Skeletal muscle tissue (tissue), 4 donors: ENCODE results near the gene ZNF263. TPM values are rescaled to one million over a fixed set of nuclear protein-coding genes. Genes with fewer than 3 reads are reported as not detected.

Experiments used
- H3K27ac ChIP-seq: one replicate; pipeline ENCODE4 v1.7.0; 2013; ENCODE audit warnings: mild to moderate bottlenecking, low read depth, low read length, inconsistent platforms
- H3K27me3 ChIP-seq, 3 donors: one replicate each; pipeline ENCODE4 v1.7.0; 2013; ENCODE audit warnings: low read length in 3 of 3; ENCODE audit not compliant: control insufficient read depth in 3 of 3, insufficient read depth in 3 of 3
- H3K36me3 ChIP-seq, 3 donors: one replicate each; pipeline ENCODE4 v1.7.0; 2013; ENCODE audit warnings: low read length in 3 of 3; ENCODE audit not compliant: control insufficient read depth in 3 of 3, insufficient read depth in 3 of 3
- H3K4me1 ChIP-seq, 3 donors: one replicate each; pipeline ENCODE4 v1.7.0; 2013; ENCODE audit warnings: low read length in 3 of 3, mild to moderate bottlenecking in 3 of 3; ENCODE audit not compliant: control insufficient read depth in 3 of 3, insufficient read depth in 3 of 3
- H3K4me3 ChIP-seq, 3 donors: one replicate each; pipeline ENCODE4 v1.7.0; 2013; ENCODE audit warnings: low read length in 3 of 3
- H3K9ac ChIP-seq, 3 donors: one replicate each; pipeline ENCODE4 v1.7.0; 2013; ENCODE audit warnings: low read length in 3 of 3, mild to moderate bottlenecking in 3 of 3, moderate library complexity in 2 of 3, low read depth in 1 of 3
- H3K9me3 ChIP-seq, 3 donors: one replicate each; pipeline ENCODE4 v1.7.0; 2013; ENCODE audit warnings: low read length in 3 of 3; ENCODE audit not compliant: control insufficient read depth in 3 of 3
- total RNA-seq: library from RNA; depleted of rRNA; stranded (reverse); fragments of >200 nt; gene quantifications from one replicate; pipeline ENCODE4 v1.2.3, GENCODE V29; 2014
- donor health status: Osteomylitis.

ZNF263 gene
- total RNA-seq, 1 donor from 2014 or later = 30.8 TPM

- H3K9ac ChIP-seq = peak within 1 kb of the TSS; percentile 91 to 95 (median 91)
- H3K36me3 ChIP-seq = peaks cover 32 to 34% (median 34%) of the 10 kb centered on the region in 3 donors
- H3K9me3 ChIP-seq = peaks cover 8 to 15% (median 10%) of the 10 kb centered on the region in 3 donors
- H3K27ac ChIP-seq = peak within 1 kb of the TSS; percentile 88
- no peaks in the 10 kb centered on the region for H3K27me3 ChIP-seq
- peak within 1 kb of the TSS; percentile 91 to 95 (median 94) for H3K4me3 ChIP-seq
- H3K4me1 ChIP-seq = peaks cover 5 to 18% (median 14%) of the 10 kb centered on the region in 3 donors
These were observed 22.1 kb downstream of the ZNF263 start, which contains the start of the genes TIGD7 and ZNF75A for GRCh38 chr16:3305109-3306068. TSS of gene TIGD7 (minus strand) at chr16:3305430. CDS start at chr16:3300614, 4,816 bp downstream. TSS of gene ZNF75A (plus strand) at chr16:3305497. CDS start at chr16:3308429, 2,932 bp downstream.

- Histone ChIP-seq H3K27me3 (no peaks in the 10 kb centered on the region), H3K4me1 (peaks cover 5 to 18% (median 14%) of the 10 kb centered on the region in 3 donors), H3K9me3 (peaks cover 6 to 15% (median 8%) of the 10 kb centered on the region in 3 donors), H3K36me3 (peaks cover 30 to 32% (median 31%) of the 10 kb centered on the region in 3 donors), H3K9ac (peak overlapping the region; percentile 91 to 95 (median 91)), H3K27ac (peak overlapping the region; percentile 88), H3K4me3 (peak overlapping the region; percentile 91 to 95 (median 94))
These were observed 22.8 kb downstream of the ZNF263 start for GRCh38 chr16:3306078-3306477.

- Histone ChIP-seq H3K9ac (no peak overlapping the region), H3K9me3 (peaks cover 36 to 52% (median 40%) of the 10 kb centered on the region in 3 donors), H3K4me1 (peaks cover 2 to 6% (median 2%) of the 10 kb centered on the region in 3 donors), H3K36me3 (peaks cover 55 to 62% (median 61%) of the 10 kb centered on the region in 3 donors), H3K27ac (no peak overlapping the region), H3K4me3 (no peak overlapping the region), H3K27me3 (no peaks in the 10 kb centered on the region)
These were observed 28.2 kb downstream of the ZNF263 start for GRCh38 chr16:3311496-3311895.

- Histone ChIP-seq H3K27me3 (no peaks in the 10 kb centered on the region), H3K36me3 (peaks cover 45 to 59% (median 55%) of the 10 kb centered on the region in 3 donors), H3K9me3 (peaks cover 58 to 83% (median 60%) of the 10 kb centered on the region in 3 donors), H3K27ac (no peak overlapping the region), H3K9ac (no peak overlapping the region), H3K4me1 (no peaks in the 10 kb centered on the region), H3K4me3 (peak overlapping the region in 2 of 3 donors; percentile 8 to 52)
These were observed 34.2 kb downstream of the ZNF263 start for GRCh38 chr16:3317315-3317999.

GRCh38 chr16:3321816-3322215, 38.5 kb downstream of the ZNF263 start:
- H3K4me1 ChIP-seq = no peaks in the 10 kb centered on the region
- H3K4me3 ChIP-seq = no peak overlapping the region
- H3K27ac ChIP-seq = no peak overlapping the region
- no peak overlapping the region for H3K9ac ChIP-seq
- no peaks in the 10 kb centered on the region for H3K27me3 ChIP-seq
- peaks cover 36 to 61% (median 39%) of the 10 kb centered on the region in 3 donors for H3K9me3 ChIP-seq
- peaks cover 15 to 25% (median 18%) of the 10 kb centered on the region in 3 donors for H3K36me3 ChIP-seq

- Histone ChIP-seq H3K36me3 (peaks cover 0 to 4% (median 0%) of the 10 kb centered on the region in 3 donors), H3K4me3 (no peak overlapping the region), H3K4me1 (no peaks in the 10 kb centered on the region), H3K27ac (no peak overlapping the region), H3K9ac (no peak overlapping the region), H3K9me3 (peaks cover 10 to 24% (median 10%) of the 10 kb centered on the region in 3 donors), H3K27me3 (no peaks in the 10 kb centered on the region)
These were observed 44.2 kb downstream of the ZNF263 start for GRCh38 chr16:3327514-3327913.

GRCh38 chr16:3328104-3328503, 44.8 kb downstream of the ZNF263 start:
- H3K4me3 ChIP-seq = no peak overlapping the region
- H3K27me3 ChIP-seq = no peaks in the 10 kb centered on the region
- no peaks in the 10 kb centered on the region for H3K4me1 ChIP-seq
- H3K36me3 ChIP-seq = peaks cover 0 to 4% (median 0%) of the 10 kb centered on the region in 3 donors
- peaks cover 8 to 25% (median 9%) of the 10 kb centered on the region in 3 donors for H3K9me3 ChIP-seq
- H3K27ac ChIP-seq = no peak overlapping the region
- H3K9ac ChIP-seq = no peak overlapping the region

- no peak overlapping the region for H3K9ac ChIP-seq
- no peaks in the 10 kb centered on the region for H3K4me1 ChIP-seq
- H3K27ac ChIP-seq = no peak overlapping the region
- peaks cover 0 to 4% (median 0%) of the 10 kb centered on the region in 3 donors for H3K36me3 ChIP-seq
- H3K9me3 ChIP-seq = peaks cover 5 to 24% (median 6%) of the 10 kb centered on the region in 3 donors
- no peak overlapping the region for H3K4me3 ChIP-seq
- no peaks in the 10 kb centered on the region for H3K27me3 ChIP-seq
These were observed 45.4 kb downstream of the ZNF263 start for GRCh38 chr16:3328643-3329042.
